Measurements from ENCODE around the gene PXYLP1. TPM values are rescaled to one million over a fixed set of nuclear protein-coding genes. Genes with fewer than 3 reads are reported as not detected.

The PXYLP1 gene
- total RNA-seq, 1 experiment from 2014 or later, result 11.3 TPM

DNA sequence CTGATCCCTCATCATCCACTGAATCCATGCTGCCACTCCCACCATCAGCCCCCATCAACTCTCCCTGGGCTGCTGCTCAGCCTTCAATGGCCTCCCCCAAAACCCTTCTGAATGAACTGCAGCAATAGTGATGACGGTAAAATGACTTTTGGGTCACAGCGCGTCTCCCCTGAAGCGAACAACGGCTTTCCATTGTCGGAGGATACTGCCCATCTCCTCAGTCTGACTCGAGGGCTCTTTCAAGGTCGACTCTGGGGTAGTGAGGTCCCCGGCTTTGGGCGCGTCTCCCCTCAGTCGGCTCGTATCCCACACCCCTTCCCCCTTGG lies 79.5 kb downstream of the PXYLP1 start:
- BruUV-seq (replicated peaks), result TSS peak; percentile 95
- Histone ChIP-seq H3K4me3 (ENCODE audit: low read depth, low read length, poor library complexity, severe bottlenecking) (peak overlapping the region; percentile 65), H3K9me3 (ENCODE audit: low read depth, low read length, poor library complexity, severe bottlenecking) (no peaks in the 10 kb centered on the region), H3K27me3 (replicated peaks; ENCODE audit: insufficient read depth, low read depth, low read length, poor library complexity) (no peaks in the 10 kb centered on the region), H3K4me1 (ENCODE audit: insufficient read depth, low read length, poor library complexity, severe bottlenecking) (no peaks in the 10 kb centered on the region), H3K36me3 (ENCODE audit: insufficient read depth, low read length, poor library complexity, severe bottlenecking) (no peaks in the 10 kb centered on the region), H3K27ac (ENCODE audit: low read depth, low read length, poor library complexity, severe bottlenecking) (peak overlapping the region; percentile 65)
- ChIA-PET CTCF (interaction anchor here (0.5 to 1.7 kb wide), 6 partner anchors 50 to 250 kb away, joined by 3 to 21 read pairs (median 5); no protein-coding TSS in a partner anchor), POLR2A (ENCODE audit: low non-redundant PET) (no interaction called here)
- intact Hi-C loops (cut with micrococcal nuclease; ENCODE audit: unreplicated experiment), result loop anchor here (2.0 to 5.0 kb wide), 2 partner anchors 142 to 246 kb away; no protein-coding TSS in a partner anchor
- no peak for DNase-seq (ENCODE audit: low spot score)
- no peak for TF ChIP-seq EZH2 (IDR thresholded peaks at IDR 0.05; ENCODE audit: borderline replicate concordance, low read depth, low read length, poor library complexity, severe bottlenecking)
- TF ChIP-seq, protein P1, sequence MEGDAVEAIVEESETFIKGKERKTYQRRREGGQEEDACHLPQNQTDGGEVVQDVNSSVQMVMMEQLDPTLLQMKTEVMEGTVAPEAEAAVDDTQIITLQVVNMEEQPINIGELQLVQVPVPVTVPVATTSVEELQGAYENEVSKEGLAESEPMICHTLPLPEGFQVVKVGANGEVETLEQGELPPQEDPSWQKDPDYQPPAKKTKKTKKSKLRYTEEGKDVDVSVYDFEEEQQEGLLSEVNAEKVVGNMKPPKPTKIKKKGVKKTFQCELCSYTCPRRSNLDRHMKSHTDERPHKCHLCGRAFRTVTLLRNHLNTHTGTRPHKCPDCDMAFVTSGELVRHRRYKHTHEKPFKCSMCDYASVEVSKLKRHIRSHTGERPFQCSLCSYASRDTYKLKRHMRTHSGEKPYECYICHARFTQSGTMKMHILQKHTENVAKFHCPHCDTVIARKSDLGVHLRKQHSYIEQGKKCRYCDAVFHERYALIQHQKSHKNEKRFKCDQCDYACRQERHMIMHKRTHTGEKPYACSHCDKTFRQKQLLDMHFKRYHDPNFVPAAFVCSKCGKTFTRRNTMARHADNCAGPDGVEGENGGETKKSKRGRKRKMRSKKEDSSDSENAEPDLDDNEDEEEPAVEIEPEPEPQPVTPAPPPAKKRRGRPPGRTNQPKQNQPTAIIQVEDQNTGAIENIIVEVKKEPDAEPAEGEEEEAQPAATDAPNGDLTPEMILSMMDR (conservative IDR thresholded peaks at IDR 0.05; ENCODE audit: low read depth, low read length), result no peak

DNA sequence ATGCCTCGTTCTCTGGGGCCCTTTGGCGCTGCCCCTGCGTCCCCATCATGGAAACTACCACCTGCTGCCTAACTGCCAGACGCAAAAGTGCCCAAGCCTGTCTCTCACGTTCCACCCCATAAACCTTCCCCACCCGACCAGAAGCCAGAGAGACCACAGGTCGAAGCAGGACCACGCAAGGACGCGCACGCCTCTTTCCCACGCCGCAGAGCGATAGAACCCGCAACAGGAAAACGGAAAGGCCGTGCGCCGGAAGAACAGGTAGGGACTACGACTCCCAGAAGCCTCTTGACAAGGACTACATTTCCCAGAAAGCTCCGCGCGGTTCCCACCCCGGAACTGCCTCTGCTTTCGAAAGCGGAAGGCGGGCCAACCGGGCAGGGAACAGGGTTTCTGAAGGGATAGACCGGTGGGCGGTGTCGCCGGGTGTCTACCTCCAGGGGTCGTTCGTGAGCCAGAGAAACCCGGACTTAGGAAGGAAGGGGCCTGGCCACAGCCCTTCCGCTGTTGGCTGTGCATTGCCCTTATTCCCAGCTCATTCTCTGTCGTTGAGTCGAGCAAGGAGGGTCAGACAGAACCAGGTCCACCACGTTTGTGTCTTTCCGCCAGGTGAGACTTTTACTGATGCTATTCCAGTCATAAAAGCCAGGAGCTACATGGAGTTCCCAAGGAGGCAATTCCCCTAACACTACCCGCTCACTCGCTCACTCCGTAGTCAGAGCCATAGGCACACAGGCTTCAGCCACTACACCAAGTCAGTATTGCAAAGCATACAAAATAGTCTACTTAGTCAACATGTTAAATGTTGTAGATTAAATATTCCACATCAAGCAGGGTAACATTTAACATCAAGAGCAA lies 80.1 kb downstream of the PXYLP1 start:
- TSS peak; percentile 93 for BruUV-seq (replicated peaks)

DNA sequence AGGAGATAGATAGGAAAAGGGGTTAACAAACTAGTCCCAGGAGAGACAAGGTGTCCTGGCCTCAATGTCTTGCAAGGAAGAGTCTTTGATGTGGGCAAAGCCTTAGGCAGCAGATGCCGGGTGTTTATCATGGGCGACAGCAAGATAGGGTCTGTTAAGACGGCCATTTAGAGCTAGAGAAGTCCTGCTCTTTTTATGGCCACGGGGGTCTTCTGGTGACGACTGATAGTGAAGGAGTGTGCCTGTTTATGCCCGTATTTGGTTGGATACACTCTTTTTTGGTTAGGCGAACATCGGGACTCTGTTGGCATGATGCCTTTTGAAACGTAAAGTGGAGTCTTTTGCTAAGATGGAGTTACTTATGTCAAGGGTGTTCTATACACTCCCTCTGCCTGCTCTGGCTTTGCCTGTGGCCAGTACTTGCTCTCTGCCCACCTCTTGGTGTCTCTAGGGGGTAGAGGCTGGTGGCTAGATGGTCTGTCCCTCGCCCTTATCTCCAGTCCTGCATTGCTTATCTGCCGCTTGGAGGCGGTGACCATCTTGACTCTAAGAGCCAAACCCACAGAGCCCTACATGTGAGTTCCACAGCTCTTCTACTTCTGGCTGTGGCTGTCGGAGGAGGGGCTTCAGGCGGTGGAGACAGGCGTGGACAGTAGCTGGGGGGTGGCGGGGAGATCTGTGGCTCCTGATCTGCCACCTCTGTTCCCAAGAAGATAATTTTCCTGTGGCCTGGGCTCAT lies 80.9 kb downstream of the PXYLP1 start:
- peak overlapping the region; percentile 65 for H3K4me3 ChIP-seq (ENCODE audit: low read depth, low read length, poor library complexity, severe bottlenecking)
- H3K36me3 ChIP-seq (ENCODE audit: insufficient read depth, low read length, poor library complexity, severe bottlenecking), result no peaks in the 10 kb centered on the region
- DNase-seq (ENCODE audit: low spot score), result no peak
- BruUV-seq (replicated peaks), result no TSS peak
- H3K27me3 ChIP-seq (replicated peaks; ENCODE audit: insufficient read depth, low read depth, low read length, poor library complexity), result no peaks in the 10 kb centered on the region
- peak overlapping the region; percentile 65 for H3K27ac ChIP-seq (ENCODE audit: low read depth, low read length, poor library complexity, severe bottlenecking)
- intact Hi-C loops (cut with micrococcal nuclease; ENCODE audit: unreplicated experiment), result loop anchor here (5.0 kb wide), 1 partner anchor 245 kb away; no protein-coding TSS in a partner anchor
- ChIA-PET POLR2A (ENCODE audit: low non-redundant PET) (no interaction called here), CTCF (interaction anchor here (1.1 to 1.7 kb wide), 3 partner anchors 9 to 248 kb away, joined by 3 to 21 read pairs (median 4); no protein-coding TSS in a partner anchor)
- no peaks in the 10 kb centered on the region for H3K9me3 ChIP-seq (ENCODE audit: low read depth, low read length, poor library complexity, severe bottlenecking)
- no peaks in the 10 kb centered on the region for H3K4me1 ChIP-seq (ENCODE audit: insufficient read depth, low read length, poor library complexity, severe bottlenecking)
- no peak for TF ChIP-seq EZH2 (IDR thresholded peaks at IDR 0.05; ENCODE audit: borderline replicate concordance, low read depth, low read length, poor library complexity, severe bottlenecking)
- TF ChIP-seq, protein P1 (conservative IDR thresholded peaks at IDR 0.05; ENCODE audit: low read depth, low read length), result no peak

More for the DNA sequence above, 80.1 kb downstream of the PXYLP1 start:
- Histone ChIP-seq H3K4me1 (ENCODE audit: insufficient read depth, low read length, poor library complexity, severe bottlenecking) (no peaks in the 10 kb centered on the region), H3K9me3 (ENCODE audit: low read depth, low read length, poor library complexity, severe bottlenecking) (no peaks in the 10 kb centered on the region), H3K4me3 (ENCODE audit: low read depth, low read length, poor library complexity, severe bottlenecking) (peak overlapping the region; percentile 65), H3K27me3 (replicated peaks; ENCODE audit: insufficient read depth, low read depth, low read length, poor library complexity) (no peaks in the 10 kb centered on the region), H3K27ac (ENCODE audit: low read depth, low read length, poor library complexity, severe bottlenecking) (peak overlapping the region; percentile 65), H3K36me3 (ENCODE audit: insufficient read depth, low read length, poor library complexity, severe bottlenecking) (no peaks in the 10 kb centered on the region)
- DNase-seq (ENCODE audit: low spot score), result peak; percentile 98
- ChIA-PET CTCF (interaction anchor here (0.5 to 1.7 kb wide), 8 partner anchors 9 to 249 kb away, joined by 3 to 21 read pairs (median 4); no protein-coding TSS in a partner anchor), POLR2A (ENCODE audit: low non-redundant PET) (no interaction called here)
- intact Hi-C loops (cut with micrococcal nuclease; ENCODE audit: unreplicated experiment), result loop anchor here (2.0 to 5.0 kb wide), 2 partner anchors 141 to 246 kb away; no protein-coding TSS in a partner anchor
- TF ChIP-seq, protein P1 (conservative IDR thresholded peaks at IDR 0.05; ENCODE audit: low read depth, low read length), result peak; percentile 82
- no peak for TF ChIP-seq EZH2 (IDR thresholded peaks at IDR 0.05; ENCODE audit: borderline replicate concordance, low read depth, low read length, poor library complexity, severe bottlenecking)

Data from A673 (cell line).